Kidney (tissue), 14 donors: ENCODE data around the gene NUBP1. TPM values are rescaled to one million over a fixed set of nuclear protein-coding genes. Genes with fewer than 3 reads are reported as not detected.
"Not testable (repeated sequence)": the region's sequence is repeated elsewhere in the genome, so short reads cannot be mapped to it uniquely, and the experiment has no call there.

Source experiments
- DNase-seq, 5 donors: peaks; one replicate each; pipeline ENCODE4 v3.0.0-alpha.2; 2013 to 2020
- FAIRE-seq: peaks from 2 replicates; lab custom pipeline; 2012; peaks lifted over from hg19 to GRCh38; lab: Jason Lieb, UNC
- H3K27ac ChIP-seq, 2 donors: one replicate each; pipeline ENCODE4 v1.7.0; 2013; ENCODE audit warnings: low read depth in 2 of 2, low read length in 2 of 2, inconsistent platforms in 1 of 2
- H3K27me3 ChIP-seq: one replicate; pipeline ENCODE4 v1.7.1; 2013; ENCODE audit warnings: low read length, inconsistent platforms; ENCODE audit not compliant: control insufficient read depth, insufficient read depth
- H3K36me3 ChIP-seq, 3 donors: one replicate each; pipeline versions ENCODE4 v1.7.0 to v1.7.1; 2013; ENCODE audit warnings: low read length in 3 of 3, control low read depth in 1 of 3, inconsistent platforms in 1 of 3; ENCODE audit not compliant: insufficient read depth in 3 of 3, control insufficient read depth in 2 of 3
- H3K4me1 ChIP-seq, 3 donors: one replicate each; pipeline versions ENCODE4 v1.7.0 to v1.7.1; 2013; ENCODE audit warnings: low read length in 3 of 3, inconsistent platforms in 1 of 3, low read depth in 1 of 3; ENCODE audit not compliant: control insufficient read depth in 2 of 3, insufficient read depth in 2 of 3
- H3K4me3 ChIP-seq, 3 donors: one replicate each; pipeline versions ENCODE4 v1.7.0 to v1.8.1; 2013; ENCODE audit warnings: low read length in 3 of 3, control low read depth in 1 of 3, inconsistent platforms in 1 of 3
- H3K9ac ChIP-seq, 3 donors: one replicate each; pipeline versions ENCODE4 v1.7.0 to v1.7.1; 2013; ENCODE audit warnings: low read length in 3 of 3, control low read depth in 1 of 3, inconsistent platforms in 1 of 3
- H3K9me3 ChIP-seq, 3 donors: one replicate each; pipeline versions ENCODE4 v1.7.0 to v1.7.1; 2013; ENCODE audit warnings: low read length in 3 of 3, control low read depth in 1 of 3, inconsistent platforms in 1 of 3; ENCODE audit not compliant: control insufficient read depth in 2 of 3, insufficient read depth in 1 of 3
- intact Hi-C: fragments of 100-400 bp; cut with DNase I; formaldehyde crosslinking; loops from one replicate; pipeline ENCODE4 v1.11.1; 2022
- polyA plus RNA-seq: library from polyadenylated mRNA; stranded (reverse); fragments of 350-450 nt; fragmentation: Illumina TruSeq; extraction: RNeasy Lipid Tissue Mini Kit (QIAGEN cat#74804); gene quantifications from one replicate; pipeline ENCODE4 v1.2.3, GENCODE V29; 2014; ENCODE audit warnings: low read depth, low replicate concordance; ENCODE audit not compliant: insufficient read depth
- total RNA-seq: library from RNA; stranded (reverse); fragmentation: NEBNext Ultra II Directional; extraction: Animal tissue kit (Norgen Biotek cat#: 25700); gene quantifications from one replicate; pipeline ENCODE4 v1.2.1, GENCODE V29; 2021
- TF ChIP-seq, protein P1 (sequence below): IDR thresholded peaks from 3 replicates; pipeline ENCODE4 v1.5.1; 2012; ENCODE audit warnings: mild to moderate bottlenecking, moderate library complexity, borderline replicate concordance; ENCODE audit not compliant: insufficient read depth; ENCODE audit errors: extremely low read depth
- donor health status: control.
- donor health status: control.
- donor health status: control.
- donor health status: control.
- donor health status: control.
- donor health status: DM: yes; HTN: yes; CAD: no.
- donor health status: Normal renal cell carcinoma (clear cell type).

NUBP1 gene
- total and polyA plus RNA-seq, 2 donors from 2014 or later, result 38.5 to 47.7 TPM

DNA sequence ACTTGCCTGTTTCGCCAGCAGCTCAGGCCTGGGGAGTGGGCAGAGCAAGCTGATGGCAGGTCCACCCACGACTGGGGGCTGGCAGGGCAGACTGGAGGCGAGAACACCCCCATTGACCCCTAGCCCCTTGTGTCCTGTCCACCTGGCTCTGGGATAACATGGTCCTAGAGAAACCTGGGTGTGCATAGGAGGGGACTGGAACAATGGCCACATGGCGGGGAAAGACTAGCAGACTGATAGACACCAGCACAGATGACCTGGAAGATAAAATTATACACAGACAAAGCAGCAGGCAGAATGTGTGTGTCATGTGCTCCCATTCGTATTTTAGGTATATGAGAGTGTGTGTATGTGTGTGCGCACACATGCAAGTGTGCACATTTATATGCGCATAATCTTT is 23.5 kb downstream of the NUBP1 start:
- Histone ChIP-seq H3K27me3 (no peaks in the 10 kb centered on the region), H3K9ac (no peak overlapping the region), H3K4me3 (no peak overlapping the region), H3K4me1 (no peaks in the 10 kb centered on the region), H3K9me3 (no peaks in the 10 kb centered on the region), H3K27ac (no peak overlapping the region), H3K36me3 (peaks cover 8 to 16% (median 12%) of the 10 kb centered on the region in 3 donors)
- intact Hi-C loops, result no loop called here
- no peak for DNase-seq
- TF ChIP-seq, protein P1, sequence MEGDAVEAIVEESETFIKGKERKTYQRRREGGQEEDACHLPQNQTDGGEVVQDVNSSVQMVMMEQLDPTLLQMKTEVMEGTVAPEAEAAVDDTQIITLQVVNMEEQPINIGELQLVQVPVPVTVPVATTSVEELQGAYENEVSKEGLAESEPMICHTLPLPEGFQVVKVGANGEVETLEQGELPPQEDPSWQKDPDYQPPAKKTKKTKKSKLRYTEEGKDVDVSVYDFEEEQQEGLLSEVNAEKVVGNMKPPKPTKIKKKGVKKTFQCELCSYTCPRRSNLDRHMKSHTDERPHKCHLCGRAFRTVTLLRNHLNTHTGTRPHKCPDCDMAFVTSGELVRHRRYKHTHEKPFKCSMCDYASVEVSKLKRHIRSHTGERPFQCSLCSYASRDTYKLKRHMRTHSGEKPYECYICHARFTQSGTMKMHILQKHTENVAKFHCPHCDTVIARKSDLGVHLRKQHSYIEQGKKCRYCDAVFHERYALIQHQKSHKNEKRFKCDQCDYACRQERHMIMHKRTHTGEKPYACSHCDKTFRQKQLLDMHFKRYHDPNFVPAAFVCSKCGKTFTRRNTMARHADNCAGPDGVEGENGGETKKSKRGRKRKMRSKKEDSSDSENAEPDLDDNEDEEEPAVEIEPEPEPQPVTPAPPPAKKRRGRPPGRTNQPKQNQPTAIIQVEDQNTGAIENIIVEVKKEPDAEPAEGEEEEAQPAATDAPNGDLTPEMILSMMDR, result no peak
- FAIRE-seq, result no peak

- TF ChIP-seq, protein P1, result no peak
- Histone ChIP-seq H3K27me3 (no peaks in the 10 kb centered on the region), H3K9ac (no peak overlapping the region), H3K36me3 (peaks cover 0 to 7% (median 6%) of the 10 kb centered on the region in 3 donors), H3K27ac (no peak overlapping the region), H3K4me1 (no peaks in the 10 kb centered on the region), H3K4me3 (no peak overlapping the region), H3K9me3 (no peaks in the 10 kb centered on the region)
- intact Hi-C loops, result no loop called here
- FAIRE-seq (no peak), DNase-seq (peak in 1 of 5 donors; percentile 51)
Observed at GRCh38 chr16:10769381-10769780, 25.7 kb downstream of the NUBP1 start.

- no peak overlapping the region for H3K27ac ChIP-seq
- H3K4me1 ChIP-seq, result no peaks in the 10 kb centered on the region
- intact Hi-C loops, result no loop called here
- no peaks in the 10 kb centered on the region for H3K27me3 ChIP-seq
- no peak for FAIRE-seq
- H3K4me3 ChIP-seq, result no peak overlapping the region
- DNase-seq, result no peak
- peaks cover 0 to 7% (median 3%) of the 10 kb centered on the region in 3 donors for H3K36me3 ChIP-seq
- no peaks in the 10 kb centered on the region for H3K9me3 ChIP-seq
- TF ChIP-seq, protein P1, result no peak
- no peak overlapping the region for H3K9ac ChIP-seq
Observed at GRCh38 chr16:10770907-10771306, 27.3 kb downstream of the NUBP1 start.

GRCh38 chr16:10776280-10776679 is 32.6 kb downstream of the NUBP1 start:
- Histone ChIP-seq H3K4me1 (no peaks in the 10 kb centered on the region), H3K4me3 (no peak overlapping the region), H3K27me3 (no peaks in the 10 kb centered on the region), H3K27ac (no peak overlapping the region), H3K9ac (no peak overlapping the region), H3K36me3 (no peaks in the 10 kb centered on the region), H3K9me3 (no peaks in the 10 kb centered on the region)
- DNase-seq, result no peak
- TF ChIP-seq, protein P1, result no peak
- intact Hi-C loops, result no loop called here
- FAIRE-seq, result no peak

- H3K27ac ChIP-seq, FAIRE-seq, H3K9ac ChIP-seq, H3K36me3 ChIP-seq, H3K27me3 ChIP-seq, intact Hi-C loops, H3K9me3 ChIP-seq, H3K4me3 ChIP-seq, H3K4me1 ChIP-seq: not testable (repeated sequence)
- peak in 3 of 5 donors; percentile 14 to 43 (median 26) for DNase-seq
Observed at GRCh38 chr16:10776923-10777322, 33.3 kb downstream of the NUBP1 start.
